Duodenal mucosa (tissue), 2 donors: ENCODE results near the gene ATG9B.
A peak's percentile ranks its signal among the peaks of the same experiment; 100 is the strongest.
"Not testable (repeated sequence)": the region's sequence is repeated elsewhere in the genome, so short reads cannot be mapped to it uniquely, and the experiment has no call there.

Experiments
- H3K27ac ChIP-seq: one replicate; pipeline ENCODE4 v1.7.0; 2013; ENCODE audit warnings: low read depth, low read length
- H3K27me3 ChIP-seq, 2 donors: one replicate each; pipeline ENCODE4 v1.7.0; 2013; ENCODE audit warnings: low read length in 2 of 2, control low read depth in 1 of 2; ENCODE audit not compliant: insufficient read depth in 2 of 2, control insufficient read depth in 1 of 2
- H3K36me3 ChIP-seq, 2 donors: one replicate each; pipeline ENCODE4 v1.7.0; 2013; ENCODE audit warnings: low read length in 2 of 2, control low read depth in 1 of 2; ENCODE audit not compliant: insufficient read depth in 2 of 2, control insufficient read depth in 1 of 2
- H3K4me1 ChIP-seq, 2 donors: one replicate each; pipeline ENCODE4 v1.7.0; 2013; ENCODE audit warnings: low read length in 2 of 2, control low read depth in 1 of 2; ENCODE audit not compliant: insufficient read depth in 2 of 2, control insufficient read depth in 1 of 2
- H3K4me3 ChIP-seq, 2 donors: one replicate each; pipeline ENCODE4 v1.7.0; 2013; ENCODE audit warnings: low read length in 2 of 2, low read depth in 1 of 2
- H3K9ac ChIP-seq, 2 donors: one replicate each; pipeline ENCODE4 v1.7.0; 2013; ENCODE audit warnings: low read length in 2 of 2, low read depth in 1 of 2
- H3K9me3 ChIP-seq, 2 donors: one replicate each; pipeline ENCODE4 v1.7.0; 2013; ENCODE audit warnings: low read length in 2 of 2, control low read depth in 1 of 2; ENCODE audit not compliant: control insufficient read depth in 1 of 2

ATG9B gene

DNA sequence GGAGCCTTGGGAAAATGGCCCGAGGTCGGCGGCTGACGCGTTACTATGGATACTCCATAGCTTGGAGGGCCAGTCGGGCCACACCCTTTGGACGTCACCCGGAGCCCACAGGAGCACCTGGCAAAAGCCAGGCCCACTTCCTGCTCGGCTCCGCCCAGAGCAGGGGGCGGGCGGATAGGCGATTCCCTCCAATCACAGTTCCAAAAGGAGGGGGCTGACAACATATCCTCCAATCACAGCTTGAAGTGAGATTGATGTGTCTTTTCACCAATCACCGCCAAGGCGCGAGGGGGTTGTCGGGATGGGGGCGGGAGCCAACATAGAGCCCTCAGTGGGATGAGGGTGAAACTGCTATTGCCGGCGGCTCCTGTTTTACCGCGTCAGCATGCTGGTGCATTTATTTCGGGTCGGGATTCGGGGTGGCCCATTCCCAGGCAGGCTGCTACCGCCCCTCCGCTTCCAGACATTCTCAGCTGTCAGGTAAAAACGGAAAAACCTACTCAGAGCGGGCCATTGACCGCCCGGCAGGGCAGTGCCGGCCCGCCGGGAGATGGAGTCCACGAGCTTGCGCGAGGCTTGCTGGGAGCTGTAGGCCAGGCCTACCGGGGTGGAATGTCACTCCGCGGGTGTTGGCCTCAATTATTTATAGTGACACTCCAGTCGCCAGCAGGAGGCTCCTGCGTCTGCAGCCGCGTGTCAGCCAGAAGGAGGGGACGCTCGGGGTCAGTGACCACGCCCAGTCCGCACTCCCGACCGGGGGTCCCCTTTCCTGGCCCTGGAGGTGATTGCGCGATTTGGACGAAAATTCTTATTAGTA, 4.0 kb upstream of the ATG9B start, which contains the start of gene ABCB8:
Gene ABCB8 (plus strand): TSS at position 320 of the 817 bp plus-strand sequence. CDS start 66 bp downstream, at position 386.
- Histone ChIP-seq H3K36me3 (peaks cover 0 to 11% of the 10 kb centered on the region in 2 donors), H3K27ac (peak within 1 kb of the TSS; percentile 76), H3K4me3 (peak within 1 kb of the TSS; percentile 75 to 82), H3K4me1 (peaks cover 6 to 22% of the 10 kb centered on the region in 2 donors), H3K9me3 (no peaks in the 10 kb centered on the region), H3K9ac (peak within 1 kb of the TSS; percentile 57 to 61), H3K27me3 (no peaks in the 10 kb centered on the region)

- not testable (repeated sequence) for H3K9me3 ChIP-seq, H3K27me3 ChIP-seq, H3K36me3 ChIP-seq
- Histone ChIP-seq H3K27ac (peak overlapping the region; percentile 36), H3K4me3 (peak overlapping the region; percentile 75 to 82), H3K4me1 (peaks cover 6 to 22% of the 10 kb centered on the region in 2 donors), H3K9ac (peak overlapping the region; percentile 57 to 61)
Observed at GRCh38 chr7:151027728-151028130, 3.4 kb upstream of the ATG9B start.

DNA sequence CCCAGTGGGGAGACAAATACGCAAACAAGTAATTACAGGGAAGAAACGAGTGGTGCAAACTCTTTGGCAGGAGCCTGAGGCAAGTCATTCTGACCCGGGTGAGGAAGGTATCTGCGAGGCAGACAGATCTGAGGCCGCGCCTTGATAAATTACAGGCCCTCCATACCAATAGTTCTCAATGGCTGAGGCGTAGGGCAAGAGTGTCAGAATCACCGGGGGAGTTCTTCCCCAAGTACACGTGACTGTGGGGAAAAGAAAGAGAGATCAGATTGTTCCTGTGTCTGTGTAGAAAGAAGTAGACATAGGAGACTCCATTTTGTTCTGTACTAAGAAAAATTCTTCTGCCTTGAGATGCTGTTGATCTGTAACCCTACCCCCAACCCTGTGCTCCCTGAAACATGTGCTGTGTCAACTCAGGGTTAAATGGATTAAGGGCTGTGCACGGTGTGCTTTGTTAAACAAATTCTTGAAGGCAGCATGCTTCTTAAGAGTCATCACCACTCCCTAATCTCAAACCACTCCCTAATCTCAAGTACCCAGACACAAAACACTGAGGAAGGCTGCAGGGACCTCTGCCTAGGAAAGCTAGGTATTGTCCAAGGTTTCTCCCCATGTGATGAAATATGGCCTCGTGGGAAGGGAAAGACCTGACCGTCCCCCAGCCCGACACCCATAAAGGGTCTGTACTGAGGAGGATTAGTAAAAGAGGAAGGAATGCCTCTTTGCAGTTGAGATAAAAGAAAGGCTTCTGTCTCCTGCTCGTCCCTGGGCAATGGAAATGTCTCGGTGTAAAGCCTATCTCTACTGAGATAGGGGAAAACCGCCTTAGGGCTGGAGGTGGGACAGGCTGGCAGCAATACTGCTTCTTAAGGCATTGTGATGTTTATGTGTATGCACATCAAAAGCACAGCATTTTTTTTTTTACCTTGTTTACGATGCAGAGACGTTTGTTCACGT, 2.8 kb upstream of the ATG9B start:
- Histone ChIP-seq H3K9ac (peak overlapping the region in 1 of 2 donors; percentile 57), H3K4me1 (peaks cover 6 to 22% of the 10 kb centered on the region in 2 donors), H3K4me3 (peak overlapping the region in 1 of 2 donors; percentile 75)
- not testable (repeated sequence) for H3K9me3 ChIP-seq, H3K27me3 ChIP-seq, H3K36me3 ChIP-seq, H3K27ac ChIP-seq

GRCh38 chr7:151025924-151026671, 1.8 kb upstream of the ATG9B start:
- Histone ChIP-seq H3K4me1 (peaks cover 6 to 22% of the 10 kb centered on the region in 2 donors), H3K9ac (no peak overlapping the region), H3K36me3 (no peaks in the 10 kb centered on the region), H3K9me3 (no peaks in the 10 kb centered on the region), H3K27me3 (no peaks in the 10 kb centered on the region), H3K27ac (no peak overlapping the region), H3K4me3 (no peak overlapping the region)

DNA sequence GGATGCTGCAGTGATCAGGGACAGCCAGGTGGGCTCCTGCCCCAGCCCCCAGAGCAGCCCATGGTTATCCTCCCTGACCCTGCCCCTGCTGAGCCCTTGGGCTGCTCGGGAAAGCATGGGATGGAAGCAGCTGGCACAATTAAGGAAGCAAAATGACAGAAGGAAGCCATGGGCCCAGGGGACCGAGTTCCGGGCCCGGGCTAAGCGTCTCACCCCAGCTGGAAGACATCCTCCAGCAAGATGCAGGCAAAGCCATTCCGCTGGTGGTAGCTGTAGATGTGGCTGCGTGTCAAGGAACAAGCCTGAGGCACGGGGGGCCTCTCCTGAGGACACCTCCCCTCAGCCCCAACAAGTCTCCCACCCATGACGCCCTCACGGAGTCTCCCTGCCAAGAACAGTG, 1.1 kb downstream of the ATG9B start:
- Histone ChIP-seq H3K27ac (no peak overlapping the region), H3K9ac (no peak overlapping the region), H3K27me3 (peaks cover 23 to 26% of the 10 kb centered on the region in 2 donors), H3K4me3 (no peak overlapping the region), H3K36me3 (no peaks in the 10 kb centered on the region), H3K9me3 (no peaks in the 10 kb centered on the region), H3K4me1 (peaks cover 12 to 25% of the 10 kb centered on the region in 2 donors)

DNA sequence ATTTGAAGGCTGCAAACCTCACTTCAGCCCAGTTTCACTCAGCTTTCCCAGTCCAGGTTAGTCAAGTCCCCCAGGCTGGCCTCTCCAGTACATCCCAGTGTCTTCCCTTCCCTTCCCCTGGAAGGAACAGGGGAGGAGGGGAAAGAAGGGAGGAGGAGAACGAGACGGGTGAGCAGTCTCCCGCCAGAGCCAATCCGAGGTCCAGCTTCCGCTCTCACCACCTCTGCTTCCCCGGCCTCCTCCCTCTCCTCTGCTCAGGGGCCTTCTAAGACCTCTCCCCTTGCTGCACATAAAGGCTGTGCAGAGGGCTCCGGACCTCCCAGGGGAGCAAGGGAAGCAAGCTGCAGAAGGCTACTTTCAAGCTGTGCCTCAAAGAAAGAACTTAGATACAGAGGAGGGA, 4.1 kb downstream of the ATG9B start:
- no peaks in the 10 kb centered on the region for H3K9me3 ChIP-seq
- H3K27ac ChIP-seq = no peak overlapping the region
- H3K36me3 ChIP-seq = no peaks in the 10 kb centered on the region
- H3K9ac ChIP-seq = no peak overlapping the region
- H3K27me3 ChIP-seq = peaks cover 24 to 31% of the 10 kb centered on the region in 2 donors
- peaks cover 11 to 18% of the 10 kb centered on the region in 2 donors for H3K4me1 ChIP-seq
- H3K4me3 ChIP-seq = no peak overlapping the region

DNA sequence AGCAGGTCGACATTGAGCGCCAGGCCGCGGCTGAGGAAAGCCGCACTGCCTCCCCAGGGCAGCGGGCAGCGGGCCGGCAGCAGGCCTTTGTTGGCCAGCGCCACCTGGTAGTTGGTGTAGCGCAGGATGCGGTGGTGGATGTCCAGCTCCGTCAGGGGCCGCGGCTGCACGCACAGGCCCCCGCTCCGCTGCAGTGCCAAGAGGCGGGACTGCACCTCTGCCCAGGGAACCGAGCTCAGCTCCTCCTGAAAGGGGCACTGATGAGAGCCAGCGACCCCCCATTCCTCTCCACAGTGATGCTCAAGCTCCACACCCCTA, 5.2 kb downstream of the ATG9B start:
- Histone ChIP-seq H3K4me1 (peaks cover 11 to 20% of the 10 kb centered on the region in 2 donors), H3K27ac (no peak overlapping the region), H3K9me3 (no peaks in the 10 kb centered on the region), H3K4me3 (peak overlapping the region in 1 of 2 donors; percentile 32), H3K27me3 (peaks cover 24 to 31% of the 10 kb centered on the region in 2 donors), H3K36me3 (no peaks in the 10 kb centered on the region), H3K9ac (no peak overlapping the region)

DNA sequence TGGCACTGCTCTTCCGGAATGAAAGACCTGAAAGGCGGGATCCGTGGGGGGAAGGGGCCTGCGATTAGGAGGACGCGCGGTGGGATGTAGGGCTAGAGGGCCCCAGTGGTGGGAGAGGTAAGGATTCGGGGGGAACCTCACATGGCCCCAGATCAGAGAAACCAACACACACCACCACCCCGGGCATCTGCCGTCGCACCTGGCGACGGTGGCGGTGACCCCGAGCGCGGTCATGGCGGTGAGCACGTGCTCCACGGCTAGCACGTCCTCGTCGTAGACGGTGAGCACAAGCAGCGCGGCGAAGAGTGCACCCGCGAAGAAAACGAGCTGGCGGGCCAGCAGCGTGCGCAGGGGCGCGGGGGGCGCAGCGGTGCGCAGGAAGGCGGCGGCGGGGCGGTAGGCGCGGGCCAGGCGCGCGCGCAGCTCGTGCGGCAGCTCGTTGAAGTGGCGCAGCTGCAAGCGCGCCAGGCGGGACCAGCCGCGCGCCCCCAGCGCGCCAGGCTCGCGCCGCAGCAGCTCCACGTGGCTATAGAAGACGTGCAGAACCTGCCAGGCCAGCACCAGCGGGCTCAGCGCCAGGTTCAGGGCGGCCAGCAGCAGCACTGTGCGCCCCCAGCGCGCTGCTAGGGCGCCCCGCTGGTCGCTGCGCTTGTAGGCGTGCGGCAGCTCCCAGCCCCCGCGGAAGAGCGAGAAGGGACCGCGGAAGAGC, 5.7 kb downstream of the ATG9B start:
- Histone ChIP-seq H3K4me1 (peaks cover 11 to 25% of the 10 kb centered on the region in 2 donors), H3K9ac (no peak overlapping the region), H3K27me3 (peaks cover 24 to 31% of the 10 kb centered on the region in 2 donors), H3K27ac (no peak overlapping the region), H3K9me3 (no peaks in the 10 kb centered on the region), H3K36me3 (no peaks in the 10 kb centered on the region), H3K4me3 (peak overlapping the region in 1 of 2 donors; percentile 51)

GRCh38 chr7:151017953-151018420, 6.3 kb downstream of the ATG9B start:
- Histone ChIP-seq H3K27ac (no peak overlapping the region), H3K4me1 (peaks cover 14 to 29% of the 10 kb centered on the region in 2 donors), H3K9ac (no peak overlapping the region), H3K9me3 (no peaks in the 10 kb centered on the region), H3K4me3 (peak overlapping the region in 1 of 2 donors; percentile 51), H3K27me3 (peaks cover 24 to 31% of the 10 kb centered on the region in 2 donors), H3K36me3 (no peaks in the 10 kb centered on the region)
